Measurements from ENCODE around the gene SORCS2. TPM values are rescaled to one million over a fixed set of nuclear protein-coding genes. Genes with fewer than 3 reads are reported as not detected.
"Not testable (repeated sequence)": the region's sequence is repeated elsewhere in the genome, so short reads cannot be mapped to it uniquely, and the experiment has no call there.

Gene SORCS2
- total RNA-seq, 1 donor from 2014 or later = not detected

DNA sequence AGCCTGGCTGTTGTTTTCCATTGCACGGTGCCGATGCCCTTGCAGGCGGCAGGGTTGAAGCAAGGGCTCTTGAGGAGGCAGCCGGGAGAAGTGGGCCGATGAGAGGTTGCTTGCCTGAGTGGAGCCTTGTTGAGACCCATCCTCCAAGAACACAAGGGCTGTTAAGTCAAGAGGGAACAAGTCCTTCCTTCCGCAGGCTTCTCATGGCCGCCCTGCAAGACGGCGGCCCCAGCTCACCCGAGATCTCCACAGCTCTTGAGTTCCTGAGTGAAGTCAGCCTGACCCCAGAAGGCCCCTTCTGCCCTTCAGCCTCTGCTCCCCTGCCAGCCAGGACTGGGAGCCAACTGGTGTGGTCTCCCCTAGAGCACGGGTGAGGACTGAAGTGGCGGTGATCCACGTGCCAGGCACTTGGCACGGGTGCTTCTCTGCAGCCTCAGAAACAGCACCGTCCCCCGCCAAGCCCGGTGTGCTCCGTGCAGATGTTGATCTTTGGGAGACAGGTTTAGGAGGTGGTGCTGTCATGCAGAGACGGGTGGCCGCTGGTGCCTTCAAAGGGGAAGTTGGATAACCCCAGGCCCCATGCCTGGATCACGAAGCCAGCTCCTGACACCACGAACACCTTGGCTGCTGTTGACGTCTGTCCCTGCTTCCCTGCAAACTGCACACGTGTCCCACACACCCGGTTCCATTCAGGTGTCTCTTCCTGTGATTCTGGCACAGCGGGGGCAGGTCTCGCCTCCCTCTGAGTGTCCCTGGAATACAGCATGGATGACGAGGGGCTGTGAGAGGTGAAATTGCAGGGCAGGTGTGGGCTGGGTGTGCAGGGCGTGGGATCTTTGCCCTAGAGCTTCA is 406.8 kb downstream of the SORCS2 start:
- H3K27me3 Mint-ChIP-seq = no peaks in the 10 kb centered on the region
- no peaks in the 10 kb centered on the region for H3K36me3 Mint-ChIP-seq (ENCODE audit: low read depth)
- no peak for ATAC-seq (ENCODE audit: low read depth)
- TF ChIP-seq, protein P1, sequence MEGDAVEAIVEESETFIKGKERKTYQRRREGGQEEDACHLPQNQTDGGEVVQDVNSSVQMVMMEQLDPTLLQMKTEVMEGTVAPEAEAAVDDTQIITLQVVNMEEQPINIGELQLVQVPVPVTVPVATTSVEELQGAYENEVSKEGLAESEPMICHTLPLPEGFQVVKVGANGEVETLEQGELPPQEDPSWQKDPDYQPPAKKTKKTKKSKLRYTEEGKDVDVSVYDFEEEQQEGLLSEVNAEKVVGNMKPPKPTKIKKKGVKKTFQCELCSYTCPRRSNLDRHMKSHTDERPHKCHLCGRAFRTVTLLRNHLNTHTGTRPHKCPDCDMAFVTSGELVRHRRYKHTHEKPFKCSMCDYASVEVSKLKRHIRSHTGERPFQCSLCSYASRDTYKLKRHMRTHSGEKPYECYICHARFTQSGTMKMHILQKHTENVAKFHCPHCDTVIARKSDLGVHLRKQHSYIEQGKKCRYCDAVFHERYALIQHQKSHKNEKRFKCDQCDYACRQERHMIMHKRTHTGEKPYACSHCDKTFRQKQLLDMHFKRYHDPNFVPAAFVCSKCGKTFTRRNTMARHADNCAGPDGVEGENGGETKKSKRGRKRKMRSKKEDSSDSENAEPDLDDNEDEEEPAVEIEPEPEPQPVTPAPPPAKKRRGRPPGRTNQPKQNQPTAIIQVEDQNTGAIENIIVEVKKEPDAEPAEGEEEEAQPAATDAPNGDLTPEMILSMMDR (IDR thresholded peaks at IDR 0.05) = no peak
- ChIA-PET CTCF (no interaction called here), POLR2A (no interaction called here)
- H3K4me3 Mint-ChIP-seq = no peak overlapping the region
- intact Hi-C loops (cut with micrococcal nuclease) = no loop called here
- no peak for DNase-seq
- no peaks in the 10 kb centered on the region for H3K4me1 Mint-ChIP-seq
- no peak overlapping the region for H3K27ac Mint-ChIP-seq
- peaks cover 12% of the 10 kb centered on the region for H3K9me3 Mint-ChIP-seq

DNA sequence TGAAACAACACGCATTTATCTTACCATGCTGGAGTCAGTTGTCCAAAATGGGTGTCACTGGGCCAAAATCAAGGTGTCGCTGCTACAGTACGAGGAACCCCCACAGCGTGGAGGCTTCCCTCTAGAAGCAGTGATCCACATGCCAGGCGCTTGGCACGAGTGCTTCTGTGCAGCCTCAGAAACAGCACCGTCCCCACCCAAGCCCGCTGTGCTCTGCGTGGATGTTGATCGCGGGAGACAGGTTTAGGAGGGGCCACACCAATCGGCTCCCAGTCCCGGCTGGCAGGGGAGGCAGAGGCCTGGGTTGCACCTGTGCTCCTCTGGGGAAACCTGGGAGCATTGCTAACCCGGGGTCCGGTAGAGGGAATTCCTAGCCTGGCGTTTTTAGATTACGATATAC is 407.9 kb downstream of the SORCS2 start:
- no peak overlapping the region for H3K27ac Mint-ChIP-seq
- TF ChIP-seq, protein P1 (IDR thresholded peaks at IDR 0.05) = no peak
- intact Hi-C loops (cut with micrococcal nuclease) = no loop called here
- peaks cover 15% of the 10 kb centered on the region for H3K9me3 Mint-ChIP-seq
- H3K4me1 Mint-ChIP-seq = no peaks in the 10 kb centered on the region
- no peaks in the 10 kb centered on the region for H3K36me3 Mint-ChIP-seq (ENCODE audit: low read depth)
- ATAC-seq (ENCODE audit: low read depth) (no peak), DNase-seq (no peak)
- no peaks in the 10 kb centered on the region for H3K27me3 Mint-ChIP-seq
- POLR2A ChIA-PET = no interaction called here
- CTCF ChIA-PET = no interaction called here
- H3K4me3 Mint-ChIP-seq = no peak overlapping the region

DNA sequence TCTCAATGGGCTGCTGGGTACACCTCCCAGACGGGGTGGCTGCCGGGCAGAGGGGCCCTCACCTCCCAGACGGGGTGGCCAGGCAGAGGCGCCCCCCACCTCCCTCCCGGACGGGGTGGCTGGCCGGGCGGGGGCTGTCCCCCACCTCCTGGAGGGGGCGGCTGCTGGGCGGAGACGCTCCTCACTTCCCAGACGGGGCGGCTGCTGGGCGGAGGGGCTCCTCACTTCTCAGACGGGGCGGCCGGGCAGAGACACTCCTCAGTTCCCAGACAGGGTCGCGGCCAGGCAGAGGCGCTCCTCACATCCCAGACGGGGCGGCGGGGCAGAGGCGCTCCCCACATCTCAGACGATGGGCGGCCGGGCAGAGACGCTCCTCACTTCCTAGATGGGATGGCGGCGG is 409.8 kb downstream of the SORCS2 start:
- H3K27me3 Mint-ChIP-seq; H3K27ac Mint-ChIP-seq; DNase-seq; H3K4me3 Mint-ChIP-seq; POLR2A ChIA-PET; intact Hi-C loops (cut with micrococcal nuclease); CTCF ChIA-PET; ATAC-seq (ENCODE audit: low read depth); H3K4me1 Mint-ChIP-seq; H3K36me3 Mint-ChIP-seq (ENCODE audit: low read depth): not testable (repeated sequence)
- H3K9me3 Mint-ChIP-seq = peaks cover 15% of the 10 kb centered on the region

DNA sequence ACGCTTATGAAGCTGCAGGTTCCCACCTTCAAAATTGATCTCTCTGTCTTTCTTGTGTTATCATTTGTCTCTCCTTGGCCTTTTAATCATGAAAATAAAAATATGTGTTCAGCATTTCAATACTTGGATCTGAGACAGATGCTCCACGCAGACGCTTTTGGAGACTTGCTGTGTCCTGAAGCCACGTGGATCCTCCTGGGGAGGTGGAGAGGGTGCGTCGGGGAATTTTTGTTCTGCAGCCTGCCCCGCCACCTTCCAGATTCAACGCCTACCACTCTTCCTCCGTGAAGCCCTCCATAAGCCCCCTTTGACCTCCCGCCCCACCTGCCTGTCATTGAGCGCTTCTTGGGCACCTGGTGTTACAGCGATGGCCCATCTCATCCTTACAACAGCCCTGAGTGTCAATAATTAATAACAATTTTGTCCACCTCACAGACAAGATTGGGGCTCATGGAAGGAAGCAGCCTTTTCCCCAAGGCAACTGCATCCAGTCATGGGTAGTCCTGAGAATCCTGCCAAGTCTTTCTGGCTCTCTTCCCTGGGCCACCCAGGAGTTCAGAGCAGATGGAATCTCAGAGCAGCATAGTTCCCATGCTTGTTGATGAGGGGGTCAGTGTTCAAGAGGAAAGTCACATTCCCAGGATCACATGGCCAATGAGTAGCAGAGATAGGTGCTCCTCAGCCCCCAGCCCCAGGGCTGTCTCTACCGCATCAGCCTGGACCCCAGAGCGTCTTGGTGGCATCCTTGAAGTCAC is 415.0 kb downstream of the SORCS2 start:
- intact Hi-C loops (cut with micrococcal nuclease) = no loop called here
- H3K27ac Mint-ChIP-seq = no peak overlapping the region
- ATAC-seq (ENCODE audit: low read depth) (no peak), DNase-seq (no peak)
- no peaks in the 10 kb centered on the region for H3K36me3 Mint-ChIP-seq (ENCODE audit: low read depth)
- H3K9me3 Mint-ChIP-seq = peaks cover 13% of the 10 kb centered on the region
- H3K4me1 Mint-ChIP-seq = no peaks in the 10 kb centered on the region
- TF ChIP-seq, protein P1 (IDR thresholded peaks at IDR 0.05) = no peak
- no peak overlapping the region for H3K4me3 Mint-ChIP-seq
- H3K27me3 Mint-ChIP-seq = no peaks in the 10 kb centered on the region
- CTCF ChIA-PET = no interaction called here
- POLR2A ChIA-PET = no interaction called here

DNA sequence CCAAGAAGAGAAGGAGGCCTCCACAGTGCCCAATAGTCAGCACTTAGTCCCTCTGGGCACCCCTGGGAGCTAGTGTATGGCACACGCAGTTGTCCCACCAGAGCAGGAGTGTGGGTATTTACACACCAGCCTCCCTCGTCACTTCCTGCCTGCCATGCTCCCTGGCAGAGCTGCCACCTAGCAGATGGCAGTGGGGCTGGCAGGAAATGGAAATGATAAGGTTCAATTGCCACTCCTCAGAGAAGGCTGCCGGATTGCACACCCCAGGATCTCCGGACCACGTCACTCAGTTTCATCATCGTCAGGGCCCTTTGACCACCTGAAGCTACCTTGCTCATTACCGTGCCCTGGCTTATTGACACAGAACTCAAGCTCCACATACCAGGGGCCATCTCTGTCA is 415.7 kb downstream of the SORCS2 start:
- no peaks in the 10 kb centered on the region for H3K27me3 Mint-ChIP-seq
- H3K4me1 Mint-ChIP-seq = no peaks in the 10 kb centered on the region
- H3K36me3 Mint-ChIP-seq (ENCODE audit: low read depth) = no peaks in the 10 kb centered on the region
- H3K4me3 Mint-ChIP-seq = no peak overlapping the region
- intact Hi-C loops (cut with micrococcal nuclease) = no loop called here
- no peak overlapping the region for H3K27ac Mint-ChIP-seq
- TF ChIP-seq, protein P1 (IDR thresholded peaks at IDR 0.05) = no peak
- POLR2A ChIA-PET = no interaction called here
- ATAC-seq (ENCODE audit: low read depth) (no peak), DNase-seq (no peak)
- H3K9me3 Mint-ChIP-seq = peaks cover 12% of the 10 kb centered on the region
- CTCF ChIA-PET = no interaction called here

All from activated B cell treated with CpG ODN at 0.5 μM for 24 hours (primary cell).